ENCODE measurements around the gene PLCB2.

DNA sequence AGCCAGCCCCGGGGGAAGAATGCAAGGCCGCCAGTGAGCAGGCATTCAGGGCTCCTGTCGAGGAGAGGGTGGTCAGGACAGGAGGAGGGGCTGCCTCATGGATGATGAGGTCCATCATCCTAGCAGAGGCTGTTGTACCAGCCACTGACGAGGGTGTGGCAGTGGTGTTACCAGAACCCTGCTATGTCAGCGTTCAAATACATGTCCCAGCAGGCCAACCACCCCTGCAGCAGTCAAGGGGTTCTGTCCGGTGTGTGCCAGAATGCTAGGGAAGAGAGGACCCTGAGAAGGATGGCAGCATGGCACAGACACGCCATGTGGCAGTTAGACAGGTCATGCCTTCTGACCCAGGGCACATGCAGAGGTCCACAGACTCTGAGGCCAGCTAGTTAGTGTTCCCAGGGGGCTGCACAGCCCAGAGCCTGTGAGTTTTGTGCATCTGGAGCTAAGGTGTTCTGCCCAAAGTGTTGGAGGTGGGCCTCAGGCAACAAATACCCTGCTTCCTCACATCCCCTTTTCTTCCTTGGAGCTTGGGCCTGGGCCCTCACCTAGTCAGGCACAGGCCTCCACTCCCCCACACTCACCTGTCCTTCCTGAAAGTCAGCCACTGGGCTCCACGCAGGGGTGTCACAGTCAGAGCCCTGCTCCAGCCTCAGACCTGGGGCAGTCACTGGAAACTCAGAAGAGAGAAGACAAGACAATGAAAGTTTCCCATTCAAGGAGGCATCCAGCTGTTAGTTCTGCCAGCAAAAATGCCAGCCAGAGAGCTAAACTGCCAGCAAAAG lies 61.0 kb downstream of the PLCB2 start:
- TF ChIP-seq, protein P1, sequence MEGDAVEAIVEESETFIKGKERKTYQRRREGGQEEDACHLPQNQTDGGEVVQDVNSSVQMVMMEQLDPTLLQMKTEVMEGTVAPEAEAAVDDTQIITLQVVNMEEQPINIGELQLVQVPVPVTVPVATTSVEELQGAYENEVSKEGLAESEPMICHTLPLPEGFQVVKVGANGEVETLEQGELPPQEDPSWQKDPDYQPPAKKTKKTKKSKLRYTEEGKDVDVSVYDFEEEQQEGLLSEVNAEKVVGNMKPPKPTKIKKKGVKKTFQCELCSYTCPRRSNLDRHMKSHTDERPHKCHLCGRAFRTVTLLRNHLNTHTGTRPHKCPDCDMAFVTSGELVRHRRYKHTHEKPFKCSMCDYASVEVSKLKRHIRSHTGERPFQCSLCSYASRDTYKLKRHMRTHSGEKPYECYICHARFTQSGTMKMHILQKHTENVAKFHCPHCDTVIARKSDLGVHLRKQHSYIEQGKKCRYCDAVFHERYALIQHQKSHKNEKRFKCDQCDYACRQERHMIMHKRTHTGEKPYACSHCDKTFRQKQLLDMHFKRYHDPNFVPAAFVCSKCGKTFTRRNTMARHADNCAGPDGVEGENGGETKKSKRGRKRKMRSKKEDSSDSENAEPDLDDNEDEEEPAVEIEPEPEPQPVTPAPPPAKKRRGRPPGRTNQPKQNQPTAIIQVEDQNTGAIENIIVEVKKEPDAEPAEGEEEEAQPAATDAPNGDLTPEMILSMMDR (IDR thresholded peaks at IDR 0.05), result no peak
- TF ChIP-seq ZFX (IDR thresholded peaks at IDR 0.05; ENCODE audit: borderline replicate concordance), result no peak
